Esophagus squamous epithelium (tissue), 5 donors: ENCODE measurements around the gene COX7A2L. TPM values are rescaled to one million over a fixed set of nuclear protein-coding genes. Genes with fewer than 3 reads are reported as not detected.

Experiments used
- DNase-seq: peaks from one replicate; lab custom pipeline; 2025; lab: John Stamatoyannopoulos, UW
- H3K27ac ChIP-seq, 4 donors: fragments of 200-600 bp; sonication (generic); one replicate each; pipeline ENCODE4 v1.5.1; 2016 to 2019; ENCODE audit warnings: mild to moderate bottlenecking in 1 of 4
- H3K27me3 ChIP-seq, 4 donors: fragments of 200-600 bp; sonication (generic); 1 replicate in 3 of 4; 2 replicates in 1 of 4; pipeline versions ENCODE4 v1.5.1 to v1.6.0; 2017 to 2021; ENCODE audit warnings: antibody characterized with exemption in 1 of 4
- H3K36me3 ChIP-seq, 3 donors: fragments of 200-600 bp; sonication (generic); one replicate each; pipeline ENCODE4 v1.5.1; 2016 to 2019
- H3K4me1 ChIP-seq, 3 donors: fragments of 200-600 bp; sonication (generic); one replicate each; pipeline ENCODE4 v1.5.1; 2017 to 2019
- H3K4me3 ChIP-seq, 4 donors: fragments of 200-600 bp; sonication (generic); 1 replicate in 3 of 4; 2 replicates in 1 of 4; pipeline ENCODE4 v1.5.1; 2016 to 2019; ENCODE audit warnings: mild to moderate bottlenecking in 2 of 4, moderate library complexity in 1 of 4
- H3K9me3 ChIP-seq, 3 donors: fragments of 200-600 bp; sonication (generic); one replicate each; pipeline ENCODE4 v1.5.1; 2016 to 2019
- CTCF ChIP-seq, 6 experiments: fragments of 450-650 bp in 4 of 6; fragments of 200-600 bp in 2 of 6; sonication (generic) in 2 of 6; IDR thresholded peaks; one replicate each; pipeline ENCODE4 v1.5.1; 2016 to 2019; ENCODE audit warnings: antibody characterized with exemption in 6 of 6, mild to moderate bottlenecking in 4 of 6, moderate library complexity in 4 of 6
- POLR2A ChIP-seq, 4 donors: fragments of 450-650 bp; IDR thresholded peaks; one replicate each; pipeline ENCODE4 v1.6.1; 2017; ENCODE audit warnings: antibody characterized with exemption in 4 of 4, mild to moderate bottlenecking in 4 of 4, moderate library complexity in 3 of 4
- WGBS, 2 donors: methylation state at CpG; one replicate each; pipeline ENCODE4 v1.1.5; 2018; 5-methylcytosine and 5-hydroxymethylcytosine counted together
- intact Hi-C: fragments of 100-400 bp; cut with DNase I; formaldehyde crosslinking; loops from one replicate; pipeline ENCODE4 v1.15.0; 2022
- total RNA-seq, 4 donors: library from RNA; depleted of rRNA; stranded (reverse); fragments of >200 nt; gene quantifications; one replicate each; pipeline ENCODE4 v1.1.0, GENCODE V29; 2016
- donor health status: DM: yes; HTN: yes; CAD: no.

COX7A2L gene
- total RNA-seq, 4 donors from 2014 or later = 51.3 to 152 (median 104) TPM

- H3K9me3 ChIP-seq = no peaks in the 10 kb centered on the region
- intact Hi-C loops = no loop called here
- H3K4me3 ChIP-seq = no peak overlapping the region
- H3K27ac ChIP-seq = no peak overlapping the region
- TF ChIP-seq CTCF (IDR thresholded peaks at IDR 0.05) (no peak), POLR2A (IDR thresholded peaks at IDR 0.05) (no peak)
- no peaks in the 10 kb centered on the region for H3K27me3 ChIP-seq
- no peak for DNase-seq
- H3K36me3 ChIP-seq = peaks cover 5 to 81% (median 19%) of the 10 kb centered on the region in 3 donors
- 90% methylated on average over 9 to 11 of the region's 13 CpGs for whole genome bisulfite sequencing, 2 donors
- peaks cover 0 to 17% (median 8%) of the 10 kb centered on the region in 3 donors for H3K4me1 ChIP-seq
Measured at GRCh38 chr2:42338567-42339190, 22.3 kb downstream of the COX7A2L start.

GRCh38 chr2:42337846-42338566 lies 23.0 kb downstream of the COX7A2L start:
- Histone ChIP-seq H3K36me3 (peaks cover 5 to 85% (median 21%) of the 10 kb centered on the region in 3 donors), H3K4me1 (peaks cover 0 to 14% (median 8%) of the 10 kb centered on the region in 3 donors), H3K27me3 (no peaks in the 10 kb centered on the region), H3K27ac (no peak overlapping the region), H3K4me3 (no peak overlapping the region), H3K9me3 (no peaks in the 10 kb centered on the region)
- 94 to 95% methylated on average over 22 to 27 of the region's 28 CpGs for WGBS, 2 donors
- no peak for DNase-seq
- TF ChIP-seq CTCF (IDR thresholded peaks at IDR 0.05) = no peak
- TF ChIP-seq POLR2A (IDR thresholded peaks at IDR 0.05) = no peak
- intact Hi-C loops = no loop called here

GRCh38 chr2:42337356-42337820 lies 23.6 kb downstream of the COX7A2L start:
- H3K36me3 ChIP-seq = peaks cover 5 to 91% (median 21%) of the 10 kb centered on the region in 3 donors
- DNase-seq = no peak
- H3K4me1 ChIP-seq = peaks cover 0 to 8% (median 2%) of the 10 kb centered on the region in 3 donors
- H3K27me3 ChIP-seq = no peaks in the 10 kb centered on the region
- TF ChIP-seq CTCF (IDR thresholded peaks at IDR 0.05) (peak in 1 of 6 experiments; percentile 9), POLR2A (IDR thresholded peaks at IDR 0.05) (no peak)
- 89% methylated on average over 5 of the region's 5 CpGs for WGBS, 2 donors
- no peak overlapping the region for H3K4me3 ChIP-seq
- intact Hi-C loops = no loop called here
- H3K9me3 ChIP-seq = no peaks in the 10 kb centered on the region
- no peak overlapping the region for H3K27ac ChIP-seq

GRCh38 chr2:42336361-42336965 lies 24.6 kb downstream of the COX7A2L start:
- intact Hi-C loops = no loop called here
- no peaks in the 10 kb centered on the region for H3K4me1 ChIP-seq
- peaks cover 5 to 97% (median 21%) of the 10 kb centered on the region in 3 donors for H3K36me3 ChIP-seq
- H3K27ac ChIP-seq = no peak overlapping the region
- no peaks in the 10 kb centered on the region for H3K27me3 ChIP-seq
- H3K4me3 ChIP-seq = no peak overlapping the region
- no peak for TF ChIP-seq CTCF (IDR thresholded peaks at IDR 0.05)
- no peak for TF ChIP-seq POLR2A (IDR thresholded peaks at IDR 0.05)
- WGBS, 2 donors = 89 to 100% methylated on average over 5 to 8 of the region's 9 CpGs
- no peak for DNase-seq
- no peaks in the 10 kb centered on the region for H3K9me3 ChIP-seq
